Thoracic aorta (tissue), 2 donors: ENCODE measurements around the gene IFI27. TPM values are rescaled to one million over a fixed set of nuclear protein-coding genes. Genes with fewer than 3 reads are reported as not detected.

ENCODE experiments used
- ATAC-seq: fragments of 150-250 bp; one replicate; pipeline ENCODE4 v1.8.0; 2017; ENCODE audit warnings: low read depth; ENCODE audit not compliant: insufficient number of reproducible peaks, low FRiP score
- DNase-seq: peaks from one replicate; pipeline ENCODE4 v3.0.0-alpha.2; 2020; ENCODE audit warnings: low spot score
- H3K27ac ChIP-seq, 2 donors: fragments of 200-600 bp; sonication (generic); 1 replicate in 1 of 2; 2 replicates in 1 of 2; pipeline ENCODE4 v1.5.1; 2016; ENCODE audit warnings: mild to moderate bottlenecking in 2 of 2, moderate library complexity in 2 of 2
- H3K27me3 ChIP-seq: fragments of 200-600 bp; sonication (generic); replicated peaks from 2 replicates; pipeline ENCODE4 v1.6.0; 2016; ENCODE audit warnings: mild to moderate bottlenecking; ENCODE audit not compliant: insufficient read depth
- H3K36me3 ChIP-seq: fragments of 200-600 bp; sonication (generic); one replicate; pipeline ENCODE4 v1.5.1; 2016
- H3K4me1 ChIP-seq, 2 donors: fragments of 200-600 bp; sonication (generic); 1 replicate in 1 of 2; 2 replicates in 1 of 2; pipeline versions ENCODE4 v1.5.1 to v1.6.0; 2016; ENCODE audit warnings: low read depth in 2 of 2, mild to moderate bottlenecking in 1 of 2; ENCODE audit not compliant: control insufficient read depth in 1 of 2
- H3K4me3 ChIP-seq: fragments of 200-600 bp; sonication (generic); 2 replicates; pipeline ENCODE4 v1.5.1; 2016; ENCODE audit warnings: mild to moderate bottlenecking
- H3K9me3 ChIP-seq: fragments of 200-600 bp; sonication (generic); 2 replicates; pipeline ENCODE4 v1.5.1; 2016
- total RNA-seq, 2 donors: library from RNA; depleted of rRNA; stranded (reverse); fragments of >200 nt; gene quantifications; one replicate each; pipeline versions ENCODE4 v1.1.0 to v1.2.3, GENCODE V29; 2016
- TF ChIP-seq, protein P1 (sequence below): fragments of 200-600 bp; sonication (generic); IDR thresholded peaks from one replicate; pipeline ENCODE4 v1.5.1; 2019; ENCODE audit warnings: antibody characterized with exemption

IFI27 gene
- total RNA-seq, 2 donors from 2014 or later: 79.8 to 96.3 TPM

DNA sequence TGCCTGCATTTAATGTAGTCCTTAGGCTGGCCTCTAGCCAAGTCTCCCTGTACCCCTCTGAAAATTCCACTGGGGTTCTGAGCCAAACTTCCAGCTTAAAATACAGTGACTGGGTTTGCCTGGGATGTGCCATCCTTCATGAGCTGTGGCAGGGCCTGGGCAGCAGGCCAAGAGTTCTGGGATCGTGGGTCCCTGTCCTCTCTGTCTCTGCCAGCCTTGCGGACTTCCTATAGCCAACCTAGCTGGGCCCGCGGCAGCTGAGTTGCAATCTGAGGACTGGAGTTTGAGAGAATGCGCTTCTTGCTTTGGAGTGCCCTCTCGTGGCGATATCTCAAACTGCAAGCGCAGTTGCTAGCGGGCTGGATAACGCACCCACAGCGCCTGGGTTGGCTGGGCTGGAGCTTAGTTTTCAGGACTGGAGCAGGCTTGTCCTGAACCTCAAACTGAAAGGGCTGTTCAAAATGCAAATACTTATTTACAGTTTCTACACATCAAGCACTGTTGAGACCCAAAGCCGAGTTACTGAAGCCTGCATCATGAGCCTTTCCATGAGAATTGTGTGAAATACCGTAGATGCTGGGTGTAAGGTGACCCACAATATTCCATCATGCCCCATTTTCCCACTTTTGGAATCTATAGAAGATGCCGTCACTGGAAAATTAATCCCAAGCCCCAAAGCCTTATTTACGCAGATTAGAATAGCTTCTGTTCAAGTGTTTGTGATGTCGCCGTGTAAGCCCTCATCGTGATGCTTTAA, 26.2 kb downstream of the IFI27 start:
- no peaks in the 10 kb centered on the region for H3K9me3 ChIP-seq
- peak; percentile 50 for DNase-seq
- no peaks in the 10 kb centered on the region for H3K27me3 ChIP-seq
- no peaks in the 10 kb centered on the region for H3K4me1 ChIP-seq
- no peaks in the 10 kb centered on the region for H3K36me3 ChIP-seq
- no peak overlapping the region for H3K27ac ChIP-seq
- TF ChIP-seq, protein P1, sequence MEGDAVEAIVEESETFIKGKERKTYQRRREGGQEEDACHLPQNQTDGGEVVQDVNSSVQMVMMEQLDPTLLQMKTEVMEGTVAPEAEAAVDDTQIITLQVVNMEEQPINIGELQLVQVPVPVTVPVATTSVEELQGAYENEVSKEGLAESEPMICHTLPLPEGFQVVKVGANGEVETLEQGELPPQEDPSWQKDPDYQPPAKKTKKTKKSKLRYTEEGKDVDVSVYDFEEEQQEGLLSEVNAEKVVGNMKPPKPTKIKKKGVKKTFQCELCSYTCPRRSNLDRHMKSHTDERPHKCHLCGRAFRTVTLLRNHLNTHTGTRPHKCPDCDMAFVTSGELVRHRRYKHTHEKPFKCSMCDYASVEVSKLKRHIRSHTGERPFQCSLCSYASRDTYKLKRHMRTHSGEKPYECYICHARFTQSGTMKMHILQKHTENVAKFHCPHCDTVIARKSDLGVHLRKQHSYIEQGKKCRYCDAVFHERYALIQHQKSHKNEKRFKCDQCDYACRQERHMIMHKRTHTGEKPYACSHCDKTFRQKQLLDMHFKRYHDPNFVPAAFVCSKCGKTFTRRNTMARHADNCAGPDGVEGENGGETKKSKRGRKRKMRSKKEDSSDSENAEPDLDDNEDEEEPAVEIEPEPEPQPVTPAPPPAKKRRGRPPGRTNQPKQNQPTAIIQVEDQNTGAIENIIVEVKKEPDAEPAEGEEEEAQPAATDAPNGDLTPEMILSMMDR: peak; percentile 96
- no peak for ATAC-seq
- no peak overlapping the region for H3K4me3 ChIP-seq

DNA sequence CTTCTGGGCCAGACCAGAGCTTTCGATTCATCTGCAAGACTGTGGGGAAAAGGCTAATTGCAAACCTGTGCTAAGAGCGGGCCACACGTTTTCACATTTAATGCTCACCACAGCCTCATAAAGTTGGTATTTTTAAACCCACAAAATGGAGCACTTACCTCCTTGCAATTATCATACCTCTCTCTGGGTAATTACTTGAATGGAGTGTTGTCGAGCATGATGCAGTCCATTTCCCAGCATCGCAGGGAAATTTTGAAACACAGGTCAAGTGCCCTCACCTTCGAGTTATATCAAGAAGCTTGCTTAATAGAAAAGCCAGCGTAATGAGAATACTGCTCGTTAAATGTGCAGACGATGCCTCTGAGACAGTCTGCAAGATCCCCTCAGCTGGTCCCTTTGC, 27.7 kb downstream of the IFI27 start:
- TF ChIP-seq, protein P1: no peak
- no peak overlapping the region for H3K27ac ChIP-seq
- ATAC-seq: no peak

DNA sequence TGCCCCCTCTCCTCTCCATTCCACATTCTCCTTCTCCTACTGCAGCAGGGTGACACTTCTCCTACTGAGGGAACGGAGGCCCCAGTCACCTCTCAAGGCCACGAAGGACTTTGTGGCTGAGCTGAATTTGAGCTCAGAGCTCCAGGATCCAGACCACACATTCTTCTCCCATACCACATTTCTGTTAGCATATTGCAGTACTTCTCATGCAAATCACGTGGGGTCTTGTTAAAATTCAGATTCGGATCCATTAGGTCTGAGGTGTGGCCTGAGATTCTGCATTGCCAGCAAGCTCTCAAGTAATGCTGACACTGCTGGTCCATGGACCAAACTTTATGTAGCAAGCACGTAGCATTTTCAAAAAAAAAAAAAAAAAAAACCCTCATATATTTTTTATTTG, 28.5 kb downstream of the IFI27 start:
- ATAC-seq (no peak), DNase-seq (no peak)
- TF ChIP-seq, protein P1: no peak
- H3K9me3 ChIP-seq: no peaks in the 10 kb centered on the region
- H3K27ac ChIP-seq: no peak overlapping the region
- no peaks in the 10 kb centered on the region for H3K27me3 ChIP-seq
- no peaks in the 10 kb centered on the region for H3K4me1 ChIP-seq
- no peak overlapping the region for H3K4me3 ChIP-seq
- no peaks in the 10 kb centered on the region for H3K36me3 ChIP-seq

More for the DNA sequence above, 27.7 kb downstream of the IFI27 start:
- H3K4me1 ChIP-seq: no peaks in the 10 kb centered on the region
- DNase-seq: no peak
- H3K36me3 ChIP-seq: no peaks in the 10 kb centered on the region
- H3K27me3 ChIP-seq: no peaks in the 10 kb centered on the region
- no peak overlapping the region for H3K4me3 ChIP-seq
- no peaks in the 10 kb centered on the region for H3K9me3 ChIP-seq

DNA sequence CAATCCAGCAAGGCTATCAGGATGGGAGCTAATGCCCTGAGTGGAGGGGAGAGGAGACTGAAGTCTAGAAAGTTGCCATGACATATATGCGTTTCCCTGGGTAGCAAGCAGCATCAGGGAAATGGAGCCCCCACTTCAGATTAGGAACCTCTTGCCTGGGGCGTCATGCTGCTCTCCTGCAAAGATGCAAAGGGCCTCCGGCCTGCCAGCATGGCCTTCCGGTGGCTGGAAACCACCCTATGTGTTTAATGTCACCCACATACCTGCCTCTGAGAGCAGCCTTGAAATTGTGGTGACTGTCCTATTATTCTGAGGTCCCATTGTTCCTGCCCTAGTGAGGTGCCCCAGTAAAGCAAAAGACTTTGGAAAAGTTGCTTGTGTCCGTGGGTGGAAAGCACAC, 28.9 kb downstream of the IFI27 start:
- no peaks in the 10 kb centered on the region for H3K9me3 ChIP-seq
- H3K4me3 ChIP-seq: no peak overlapping the region
- H3K4me1 ChIP-seq: no peaks in the 10 kb centered on the region
- DNase-seq: no peak
- H3K27ac ChIP-seq: no peak overlapping the region
- ATAC-seq: no peak
- H3K36me3 ChIP-seq: no peaks in the 10 kb centered on the region
- TF ChIP-seq, protein P1: no peak
- no peaks in the 10 kb centered on the region for H3K27me3 ChIP-seq

DNA sequence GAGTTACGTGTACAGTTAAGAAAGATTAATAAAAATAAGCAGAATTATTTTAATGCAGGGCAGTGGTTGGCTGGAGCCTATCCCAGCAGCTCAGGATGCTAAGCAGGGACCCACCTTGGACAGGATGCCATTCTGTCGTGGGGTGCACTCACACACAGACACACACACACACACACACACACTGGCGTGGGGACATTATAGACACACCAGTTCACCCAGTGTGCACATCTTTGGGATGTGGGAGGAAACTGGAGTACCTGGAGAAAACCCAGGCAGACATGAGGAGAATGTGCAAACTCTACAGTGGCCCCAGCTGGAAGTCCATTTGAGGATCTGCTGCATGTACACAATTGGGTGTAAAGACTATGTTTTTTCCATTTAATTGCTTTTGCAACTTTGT, 31.7 kb downstream of the IFI27 start:
- H3K4me3 ChIP-seq: no peak overlapping the region
- no peak for ATAC-seq
- no peaks in the 10 kb centered on the region for H3K4me1 ChIP-seq
- no peaks in the 10 kb centered on the region for H3K27me3 ChIP-seq
- TF ChIP-seq, protein P1: no peak
- H3K36me3 ChIP-seq: no peaks in the 10 kb centered on the region
- no peak for DNase-seq
- no peaks in the 10 kb centered on the region for H3K9me3 ChIP-seq
- H3K27ac ChIP-seq: no peak overlapping the region
